Cardiac muscle cell (in vitro differentiated cells and primary cell): ENCODE measurements around the gene VSTM2B. TPM values are rescaled to one million over a fixed set of nuclear protein-coding genes. Genes with fewer than 3 reads are reported as not detected.

Experiments used
- DNase-seq, 2 donors: peaks; one replicate each; pipeline versions ENCODE4 v3.0.0 to v3.0.0-alpha.2; 2010 to 2017; ENCODE audit warnings: low read depth in 1 of 2, low spot score in 1 of 2
- H3K27ac ChIP-seq: fragments of 200-600 bp; sonication (generic); 2 replicates; pipeline ENCODE4 v1.5.1; 2016
- H3K27me3 ChIP-seq: fragments of 200-600 bp; sonication (generic); 2 replicates; pipeline ENCODE4 v1.6.0; 2016; ENCODE audit warnings: control low read depth
- H3K36me3 ChIP-seq: fragments of 200-600 bp; sonication (generic); 2 replicates; pipeline ENCODE4 v1.5.1; 2016; ENCODE audit warnings: control low read depth
- H3K4me1 ChIP-seq: fragments of 200-600 bp; sonication (generic); 2 replicates; pipeline ENCODE4 v1.8.1; 2017; ENCODE audit warnings: low read depth, mild to moderate bottlenecking, mixed run types
- H3K4me3 ChIP-seq: fragments of 200-600 bp; sonication (generic); 2 replicates; pipeline ENCODE4 v1.5.1; 2016; ENCODE audit warnings: mild to moderate bottlenecking
- H3K9me3 ChIP-seq: fragments of 200-600 bp; sonication (generic); 2 replicates; pipeline ENCODE4 v1.5.1; 2017; ENCODE audit warnings: low read depth, mild to moderate bottlenecking, control low read depth
- polyA plus RNA-seq: library from polyadenylated mRNA; unstranded; fragments of >200 nt; fragmentation: Nextera tagmentation; extraction: Ambion mirVana; gene quantifications from 2 replicates; pipeline ENCODE4 v1.2.1, GENCODE V29; 2016
- total RNA-seq: library from RNA; depleted of rRNA; stranded (reverse); fragments of >200 nt; gene quantifications from 2 replicates; pipeline ENCODE4 v1.2.3, GENCODE V29; 2016
- TF ChIP-seq, protein P1 (sequence below): IDR thresholded peaks from 2 replicates; pipeline ENCODE4 v1.5.1; 2012; ENCODE audit warnings: low read depth, mild to moderate bottlenecking, low read length

VSTM2B gene
- total and polyA plus RNA-seq, 2 experiments from 2014 or later: 0.39 TPM; not detected in 1

DNA sequence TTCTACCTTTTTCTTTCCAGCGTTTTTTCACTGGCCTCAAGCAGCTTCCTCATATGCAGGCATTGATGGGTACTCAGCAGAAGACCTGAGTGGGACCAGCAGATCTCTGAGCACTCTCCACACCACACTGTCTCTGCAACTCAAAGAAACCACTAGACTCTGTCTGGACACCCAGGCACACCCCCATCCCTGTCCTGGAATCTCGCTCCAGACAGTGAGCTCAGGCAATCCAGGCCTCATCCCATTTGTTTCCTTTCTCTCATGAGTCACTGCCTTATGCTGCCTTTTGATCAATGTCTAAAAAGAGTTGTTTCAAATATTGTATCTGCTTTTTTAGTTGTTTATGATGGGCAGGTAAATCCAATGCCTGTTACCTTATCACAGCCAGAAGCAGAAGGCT lies 60.6 kb downstream of the VSTM2B start:
- H3K27ac ChIP-seq: no peak overlapping the region
- peaks cover 45% of the 10 kb centered on the region for H3K27me3 ChIP-seq
- no peak overlapping the region for H3K4me3 ChIP-seq
- no peaks in the 10 kb centered on the region for H3K36me3 ChIP-seq
- no peak for DNase-seq
- TF ChIP-seq, protein P1, sequence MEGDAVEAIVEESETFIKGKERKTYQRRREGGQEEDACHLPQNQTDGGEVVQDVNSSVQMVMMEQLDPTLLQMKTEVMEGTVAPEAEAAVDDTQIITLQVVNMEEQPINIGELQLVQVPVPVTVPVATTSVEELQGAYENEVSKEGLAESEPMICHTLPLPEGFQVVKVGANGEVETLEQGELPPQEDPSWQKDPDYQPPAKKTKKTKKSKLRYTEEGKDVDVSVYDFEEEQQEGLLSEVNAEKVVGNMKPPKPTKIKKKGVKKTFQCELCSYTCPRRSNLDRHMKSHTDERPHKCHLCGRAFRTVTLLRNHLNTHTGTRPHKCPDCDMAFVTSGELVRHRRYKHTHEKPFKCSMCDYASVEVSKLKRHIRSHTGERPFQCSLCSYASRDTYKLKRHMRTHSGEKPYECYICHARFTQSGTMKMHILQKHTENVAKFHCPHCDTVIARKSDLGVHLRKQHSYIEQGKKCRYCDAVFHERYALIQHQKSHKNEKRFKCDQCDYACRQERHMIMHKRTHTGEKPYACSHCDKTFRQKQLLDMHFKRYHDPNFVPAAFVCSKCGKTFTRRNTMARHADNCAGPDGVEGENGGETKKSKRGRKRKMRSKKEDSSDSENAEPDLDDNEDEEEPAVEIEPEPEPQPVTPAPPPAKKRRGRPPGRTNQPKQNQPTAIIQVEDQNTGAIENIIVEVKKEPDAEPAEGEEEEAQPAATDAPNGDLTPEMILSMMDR: no peak
- H3K4me1 ChIP-seq: no peaks in the 10 kb centered on the region
- H3K9me3 ChIP-seq: no peaks in the 10 kb centered on the region

DNA sequence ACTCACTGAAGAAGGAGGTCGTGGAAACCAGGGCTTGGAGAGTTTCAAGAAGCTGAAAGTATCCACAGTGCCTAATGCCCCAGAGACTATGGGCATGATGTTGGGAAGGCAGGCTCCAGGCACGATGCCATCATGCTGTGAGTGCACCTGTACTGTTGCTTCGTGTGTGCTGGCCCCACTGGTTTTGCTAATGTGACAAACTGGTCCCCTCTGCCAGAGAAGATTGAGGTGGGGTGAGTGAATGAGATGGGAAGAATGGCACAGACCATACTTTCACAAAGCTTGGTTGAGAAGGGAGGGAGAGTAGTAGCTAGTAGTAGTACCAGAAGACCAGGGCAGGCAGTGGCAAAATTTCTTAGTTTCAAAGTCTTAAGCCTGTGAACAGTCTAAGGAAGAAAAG lies 61.3 kb downstream of the VSTM2B start:
- Histone ChIP-seq H3K4me1 (no peaks in the 10 kb centered on the region), H3K27me3 (peaks cover 51% of the 10 kb centered on the region), H3K27ac (no peak overlapping the region), H3K36me3 (no peaks in the 10 kb centered on the region), H3K9me3 (no peaks in the 10 kb centered on the region), H3K4me3 (no peak overlapping the region)
- no peak for DNase-seq
- TF ChIP-seq, protein P1: no peak

DNA sequence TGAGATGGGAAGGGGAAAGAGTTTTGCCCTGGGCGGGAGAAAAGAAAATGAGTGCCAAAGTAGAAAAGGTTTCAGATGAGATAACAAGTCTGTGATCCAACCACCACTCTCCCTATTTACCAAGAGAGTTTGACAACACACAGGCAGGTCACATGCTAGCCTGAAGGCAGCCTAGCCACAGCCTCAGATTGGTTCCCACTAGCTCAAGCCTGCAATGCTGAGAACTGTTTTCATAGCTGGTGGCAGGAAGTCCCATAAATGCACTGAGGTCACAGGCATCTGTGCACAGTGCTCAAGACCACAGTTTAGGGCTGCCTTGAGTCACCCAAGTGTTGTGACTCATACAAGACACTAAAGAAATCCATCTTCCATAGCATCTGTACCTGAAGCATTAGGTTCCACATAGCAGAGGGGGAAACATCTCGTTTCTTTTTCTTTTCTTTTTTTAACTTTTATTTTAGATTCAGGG lies 61.8 kb downstream of the VSTM2B start:
- TF ChIP-seq, protein P1: no peak
- Histone ChIP-seq H3K27ac (no peak overlapping the region), H3K36me3 (no peaks in the 10 kb centered on the region), H3K4me3 (no peak overlapping the region), H3K9me3 (no peaks in the 10 kb centered on the region), H3K27me3 (peaks cover 56% of the 10 kb centered on the region), H3K4me1 (no peaks in the 10 kb centered on the region)
- no peak for DNase-seq

DNA sequence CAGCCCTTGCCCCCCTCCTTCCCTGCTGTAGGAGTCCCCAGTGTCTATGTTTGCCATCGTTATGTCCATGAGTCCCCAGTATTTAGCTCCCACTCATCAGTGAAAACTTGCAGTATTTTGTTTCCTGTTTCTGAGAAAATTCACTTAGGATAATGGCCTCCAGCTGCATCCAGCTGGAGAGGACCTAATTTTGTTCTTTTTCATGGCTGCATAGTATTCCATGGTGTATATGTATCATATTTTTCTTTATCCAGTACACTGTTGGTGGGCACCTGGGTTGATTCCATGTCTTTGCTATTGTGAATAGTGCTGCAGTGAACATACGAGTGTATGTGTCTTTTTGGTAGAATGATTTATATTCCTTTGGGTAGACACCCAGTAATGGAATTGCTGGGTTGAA lies 62.3 kb downstream of the VSTM2B start:
- no peak for DNase-seq
- Histone ChIP-seq H3K4me1 (no peaks in the 10 kb centered on the region), H3K4me3 (no peak overlapping the region), H3K9me3 (no peaks in the 10 kb centered on the region), H3K27ac (no peak overlapping the region), H3K27me3 (peaks cover 61% of the 10 kb centered on the region), H3K36me3 (no peaks in the 10 kb centered on the region)
- TF ChIP-seq, protein P1: no peak

DNA sequence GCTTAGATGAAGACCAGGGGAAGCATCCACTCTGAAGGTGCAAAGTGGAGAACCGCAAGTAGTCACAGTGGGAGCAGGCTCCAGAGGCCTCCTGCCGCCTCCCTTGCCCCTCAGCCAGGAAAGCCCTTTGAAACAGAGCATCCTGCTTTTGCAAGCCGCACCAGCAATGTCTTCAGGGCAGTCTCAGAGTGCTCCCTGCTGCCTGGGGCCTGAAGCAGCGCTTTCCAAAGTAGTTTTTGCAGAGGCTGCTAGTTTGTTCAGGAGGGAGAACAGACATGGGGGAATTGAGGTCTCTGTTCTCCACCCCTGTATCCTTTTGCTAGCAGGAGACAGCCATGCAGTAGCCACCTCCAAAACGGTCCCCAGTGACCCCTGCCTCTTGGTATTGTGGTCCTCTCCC lies 64.5 kb downstream of the VSTM2B start:
- Histone ChIP-seq H3K4me3 (no peak overlapping the region), H3K36me3 (no peaks in the 10 kb centered on the region), H3K27ac (no peak overlapping the region), H3K9me3 (no peaks in the 10 kb centered on the region), H3K27me3 (peaks cover 63% of the 10 kb centered on the region), H3K4me1 (no peaks in the 10 kb centered on the region)
- TF ChIP-seq, protein P1: no peak
- no peak for DNase-seq

DNA sequence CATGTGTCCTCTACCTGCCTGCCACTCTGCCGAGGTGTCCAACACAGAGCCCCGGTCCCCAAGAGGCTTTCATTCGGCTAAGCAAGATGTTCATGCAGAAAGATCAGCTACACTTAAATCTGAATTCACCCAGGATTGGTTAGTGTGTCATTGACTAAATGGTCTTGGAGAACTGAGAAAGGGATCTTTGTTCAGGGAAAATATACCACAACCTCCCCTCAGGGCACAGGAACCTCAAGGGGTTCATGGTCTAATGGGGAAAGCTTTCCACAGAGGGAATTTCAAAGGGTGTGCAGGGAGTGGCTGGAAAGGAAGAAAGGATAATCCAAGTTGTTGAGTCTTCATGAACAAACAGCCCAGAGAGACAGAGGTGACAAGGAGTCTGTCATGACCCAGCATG lies 65.9 kb downstream of the VSTM2B start:
- TF ChIP-seq, protein P1: no peak
- peaks cover 61% of the 10 kb centered on the region for H3K27me3 ChIP-seq

More for the DNA sequence above, 65.9 kb downstream of the VSTM2B start:
- Histone ChIP-seq H3K4me1 (no peaks in the 10 kb centered on the region), H3K27ac (no peak overlapping the region), H3K4me3 (no peak overlapping the region), H3K9me3 (no peaks in the 10 kb centered on the region), H3K36me3 (no peaks in the 10 kb centered on the region)
- no peak for DNase-seq
